MM.1S (cell line): ENCODE data around the gene STOX1.
"Not testable (repeated sequence)": the region's sequence is repeated elsewhere in the genome, so short reads cannot be mapped to it uniquely, and the experiment has no call there.

ENCODE experiments used
- DNase-seq: peaks from one replicate; pipeline ENCODE4 v3.0.0-alpha.2; 2015
- H2AFZ ChIP-seq: fragments of 300-600 bp; sonication (generic); 2 replicates; pipeline ENCODE4 v1.6.0; 2016; ENCODE audit warnings: antibody characterized with exemption, low read length
- H3F3A ChIP-seq: fragments of 300-600 bp; sonication (generic); 2 replicates; pipeline ENCODE4 v1.6.1; 2016; ENCODE audit warnings: mild to moderate bottlenecking, antibody characterized with exemption, low read length, moderate library complexity, mixed read lengths; ENCODE audit not compliant: insufficient read depth
- H3K27ac ChIP-seq: fragments of 300-600 bp; sonication (generic); 2 replicates; pipeline ENCODE4 v1.5.1; 2016; ENCODE audit warnings: mild to moderate bottlenecking, low read length
- H3K27me3 ChIP-seq: fragments of 300-600 bp; sonication (generic); replicated peaks from 2 replicates; pipeline ENCODE4 v1.6.0; 2016; ENCODE audit warnings: low read length; ENCODE audit not compliant: insufficient read depth
- H3K36me3 ChIP-seq: fragments of 300-600 bp; sonication (generic); replicated peaks from 2 replicates; pipeline ENCODE4 v1.6.1; 2016; ENCODE audit warnings: mild to moderate bottlenecking, low read length, mixed read lengths; ENCODE audit not compliant: insufficient read depth
- H3K4me1 ChIP-seq: fragments of 300-600 bp; sonication (generic); 2 replicates; pipeline ENCODE4 v1.6.1; 2016; ENCODE audit warnings: low read length, mixed read lengths
- H3K4me2 ChIP-seq: fragments of 300-600 bp; sonication (generic); 2 replicates; pipeline ENCODE4 v1.6.0; 2016; ENCODE audit warnings: low read depth, low read length
- H3K4me3 ChIP-seq: fragments of 300-600 bp; sonication (generic); 2 replicates; pipeline ENCODE4 v1.5.1; 2016; ENCODE audit warnings: low read length, mixed read lengths
- H3K79me2 ChIP-seq: fragments of 300-600 bp; sonication (generic); 2 replicates; pipeline ENCODE4 v1.6.1; 2016; ENCODE audit warnings: mixed run types, low read length, mixed read lengths
- H3K9ac ChIP-seq: fragments of 300-600 bp; sonication (generic); 2 replicates; pipeline ENCODE4 v1.6.1; 2016; ENCODE audit warnings: low read length, mixed read lengths
- H3K9me2 ChIP-seq: fragments of 300-600 bp; sonication (generic); replicated peaks from 2 replicates; pipeline ENCODE4 v1.6.1; 2016; ENCODE audit warnings: mild to moderate bottlenecking, low read length, mixed read lengths; ENCODE audit not compliant: insufficient read depth
- H3K9me3 ChIP-seq: fragments of 300-600 bp; sonication (generic); replicated peaks from 2 replicates; pipeline ENCODE4 v1.6.1; 2016; ENCODE audit warnings: mild to moderate bottlenecking, low read length, mixed read lengths; ENCODE audit not compliant: insufficient read depth
- H4K20me1 ChIP-seq: fragments of 300-600 bp; sonication (generic); 2 replicates; pipeline ENCODE4 v1.6.1; 2016; ENCODE audit warnings: mild to moderate bottlenecking, low read length, moderate library complexity, mixed read lengths; ENCODE audit not compliant: insufficient read depth
- CTCF ChIP-seq: fragments of 300-600 bp; sonication (generic); IDR thresholded peaks from 2 replicates; pipeline ENCODE4 v1.5.1; 2016; ENCODE audit warnings: antibody characterized with exemption, low read length, mixed read lengths
- EZH2 ChIP-seq: fragments of 300-600 bp; sonication (generic); optimal IDR thresholded peaks from 2 replicates; pipeline ENCODE3; 2017; ENCODE audit warnings: low read depth, mild to moderate bottlenecking, antibody characterized with exemption, low read length, mixed read lengths
- EZH2phosphoT487 ChIP-seq: fragments of 300-600 bp; sonication (generic); IDR thresholded peaks from 2 replicates; pipeline ENCODE4 v1.6.1; 2018; ENCODE audit warnings: antibody characterized with exemption, low read length

Gene STOX1

GRCh38 chr10:68812420-68812819, 14.9 kb upstream of the STOX1 start:
- Histone ChIP-seq H3F3A (no peaks in the 10 kb centered on the region), H3K4me1 (no peaks in the 10 kb centered on the region), H3K27ac (no peak overlapping the region), H3K4me2 (no peak overlapping the region), H3K9me3 (no peaks in the 10 kb centered on the region), H3K27me3 (no peaks in the 10 kb centered on the region), H3K4me3 (no peak overlapping the region), H3K9ac (no peak overlapping the region), H3K79me2 (no peaks in the 10 kb centered on the region), H3K36me3 (no peaks in the 10 kb centered on the region), H2AFZ (no peak overlapping the region), H4K20me1 (no peaks in the 10 kb centered on the region), H3K9me2 (no peaks in the 10 kb centered on the region)
- no peak for DNase-seq
- TF ChIP-seq EZH2: no peak
- no peak for TF ChIP-seq EZH2phosphoT487

GRCh38 chr10:68813559-68813958, 13.8 kb upstream of the STOX1 start:
- Histone ChIP-seq H3K79me2 (no peaks in the 10 kb centered on the region), H3K4me1 (no peaks in the 10 kb centered on the region), H3K9ac (no peak overlapping the region), H3K9me2 (no peaks in the 10 kb centered on the region), H3K27ac (no peak overlapping the region), H3K36me3 (no peaks in the 10 kb centered on the region), H3K4me2 (no peak overlapping the region), H3K4me3 (no peak overlapping the region), H3K9me3 (no peaks in the 10 kb centered on the region), H4K20me1 (no peaks in the 10 kb centered on the region), H3F3A (no peaks in the 10 kb centered on the region), H2AFZ (no peak overlapping the region), H3K27me3 (no peaks in the 10 kb centered on the region)
- no peak for DNase-seq
- TF ChIP-seq EZH2phosphoT487 (no peak), CTCF (no peak), EZH2 (no peak)

GRCh38 chr10:68816796-68817412, 10.4 kb upstream of the STOX1 start:
- no peaks in the 10 kb centered on the region for H3K79me2 ChIP-seq
- no peak for TF ChIP-seq EZH2
- TF ChIP-seq EZH2phosphoT487: no peak
- no peak for TF ChIP-seq CTCF
- DNase-seq: no peak
- H3K27me3 ChIP-seq: no peaks in the 10 kb centered on the region
- H3K4me1 ChIP-seq: no peaks in the 10 kb centered on the region
- no peak overlapping the region for H3K4me3 ChIP-seq
- H4K20me1 ChIP-seq: no peaks in the 10 kb centered on the region
- H3K9me3 ChIP-seq: no peaks in the 10 kb centered on the region
- H3K4me2 ChIP-seq: no peak overlapping the region
- H3K27ac ChIP-seq: no peak overlapping the region
- H3K36me3 ChIP-seq: no peaks in the 10 kb centered on the region
- H2AFZ ChIP-seq: no peak overlapping the region
- H3K9me2 ChIP-seq: no peaks in the 10 kb centered on the region
- no peaks in the 10 kb centered on the region for H3F3A ChIP-seq
- H3K9ac ChIP-seq: no peak overlapping the region

GRCh38 chr10:68820359-68820758, 7.0 kb upstream of the STOX1 start:
- not testable (repeated sequence) for H3K4me2 ChIP-seq, H3K9ac ChIP-seq, H4K20me1 ChIP-seq, H3K4me3 ChIP-seq, H3K9me2 ChIP-seq, H3K27me3 ChIP-seq, H3K27ac ChIP-seq, DNase-seq, H3K9me3 ChIP-seq, H3F3A ChIP-seq, H3K36me3 ChIP-seq, H3K79me2 ChIP-seq, H2AFZ ChIP-seq, H3K4me1 ChIP-seq

- not testable (repeated sequence) for H3K4me1 ChIP-seq, H3K27me3 ChIP-seq, H3K9ac ChIP-seq
These were observed 4.7 kb upstream of the STOX1 start for GRCh38 chr10:68822626-68823025.

GRCh38 chr10:68827592-68827959, 245 bp downstream of the STOX1 start:
- not testable (repeated sequence) for H2AFZ ChIP-seq, H3K4me1 ChIP-seq, H3K36me3 ChIP-seq, H3K9me2 ChIP-seq, H3K4me2 ChIP-seq, H3K4me3 ChIP-seq, H3K27me3 ChIP-seq, H4K20me1 ChIP-seq, DNase-seq, H3K79me2 ChIP-seq, H3K9ac ChIP-seq, H3K27ac ChIP-seq, H3K9me3 ChIP-seq
- H3F3A ChIP-seq: peaks cover 10% of the 10 kb centered on the region; the same call in 1 of the 2 replicates

More at GRCh38 chr10:68822626-68823025, 4.7 kb upstream of the STOX1 start:
- not testable (repeated sequence) for H3K79me2 ChIP-seq, DNase-seq, H2AFZ ChIP-seq, H3K9me3 ChIP-seq, H3K27ac ChIP-seq, H3K9me2 ChIP-seq, H4K20me1 ChIP-seq, H3K36me3 ChIP-seq, H3F3A ChIP-seq, H3K4me2 ChIP-seq, H3K4me3 ChIP-seq
